ENCODE data around the gene LILRA1.

LILRA1 gene

DNA sequence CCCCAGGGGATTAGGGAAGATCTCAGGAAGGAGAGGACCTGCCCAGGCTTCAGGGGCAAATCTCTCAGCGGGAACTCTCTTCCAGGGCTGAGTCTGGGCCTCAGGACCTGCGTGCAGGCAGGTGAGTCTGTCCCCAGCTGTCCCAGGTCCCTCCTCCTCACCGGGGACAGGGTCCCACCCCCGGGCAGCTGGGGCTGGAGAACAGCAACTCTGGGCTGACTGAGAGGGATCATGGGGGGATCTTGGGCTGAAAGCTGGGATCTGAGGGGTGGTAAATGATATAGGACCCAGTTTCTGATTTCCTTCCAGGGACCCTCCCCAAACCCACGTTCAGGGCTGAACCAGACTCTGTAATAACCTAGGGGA is 14.3 kb downstream of the LILRA1 start:
- Histone ChIP-seq H3K4me3 (replicated peaks; ENCODE audit: insufficient read depth, low read length) (no peak overlapping the region), H3K27ac (replicated peaks) (no peak overlapping the region), H3K27me3 (ENCODE audit: insufficient read depth, poor library complexity, severe bottlenecking) (no peaks in the 10 kb centered on the region)
- DNase-seq (ENCODE audit: low read depth in 1 of 2, low spot score in 1 of 2): no peak
- TF ChIP-seq REST (IDR thresholded peaks at IDR 0.05; ENCODE audit: insufficient replicate concordance, low read depth) (no peak), CTCF (IDR thresholded peaks at IDR 0.05; ENCODE audit: insufficient read depth, low read length) (no peak), GABPA (IDR thresholded peaks at IDR 0.05; ENCODE audit: low read depth) (no peak), POLR2AphosphoS5 (IDR thresholded peaks at IDR 0.05; ENCODE audit: low read depth) (no peak), SPI1 (IDR thresholded peaks at IDR 0.05; ENCODE audit: borderline replicate concordance, low read depth) (no peak)

- Histone ChIP-seq H3K27me3 (ENCODE audit: insufficient read depth, poor library complexity, severe bottlenecking) (no peaks in the 10 kb centered on the region), H3K4me3 (replicated peaks; ENCODE audit: insufficient read depth, low read length) (no peak overlapping the region), H3K27ac (replicated peaks) (no peak overlapping the region)
- no peak for TF ChIP-seq REST (IDR thresholded peaks at IDR 0.05; ENCODE audit: insufficient replicate concordance, low read depth)
- no peak for DNase-seq (ENCODE audit: low read depth in 1 of 2, low spot score in 1 of 2)
Measured at GRCh38 chr19:54608205-54608604, 14.8 kb downstream of the LILRA1 start.

GRCh38 chr19:54608792-54609191 is 15.4 kb downstream of the LILRA1 start:
- no peak for DNase-seq (ENCODE audit: low read depth in 1 of 2, low spot score in 1 of 2)
- Histone ChIP-seq H3K4me3 (replicated peaks; ENCODE audit: insufficient read depth, low read length) (no peak overlapping the region), H3K27me3 (ENCODE audit: insufficient read depth, poor library complexity, severe bottlenecking) (no peaks in the 10 kb centered on the region), H3K27ac (replicated peaks) (no peak overlapping the region)
- TF ChIP-seq SPI1 (IDR thresholded peaks at IDR 0.05; ENCODE audit: borderline replicate concordance, low read depth) (no peak), CTCF (IDR thresholded peaks at IDR 0.05; ENCODE audit: insufficient read depth, low read length) (no peak), REST (IDR thresholded peaks at IDR 0.05; ENCODE audit: insufficient replicate concordance, low read depth) (no peak), GABPA (IDR thresholded peaks at IDR 0.05; ENCODE audit: low read depth) (no peak), POLR2AphosphoS5 (IDR thresholded peaks at IDR 0.05; ENCODE audit: low read depth) (no peak)

GRCh38 chr19:54609356-54609791 is 15.9 kb downstream of the LILRA1 start:
- Histone ChIP-seq H3K27ac (replicated peaks) (no peak overlapping the region), H3K27me3 (ENCODE audit: insufficient read depth, poor library complexity, severe bottlenecking) (no peaks in the 10 kb centered on the region), H3K4me3 (replicated peaks; ENCODE audit: insufficient read depth, low read length) (no peak overlapping the region)
- no peak for DNase-seq (ENCODE audit: low read depth in 1 of 2, low spot score in 1 of 2)
- no peak for TF ChIP-seq POLR2AphosphoS5 (IDR thresholded peaks at IDR 0.05; ENCODE audit: low read depth)
- TF ChIP-seq GABPA (IDR thresholded peaks at IDR 0.05; ENCODE audit: low read depth): no peak
- TF ChIP-seq CTCF (IDR thresholded peaks at IDR 0.05; ENCODE audit: insufficient read depth, low read length): no peak
- no peak for TF ChIP-seq REST (IDR thresholded peaks at IDR 0.05; ENCODE audit: insufficient replicate concordance, low read depth)
- no peak for TF ChIP-seq SPI1 (IDR thresholded peaks at IDR 0.05; ENCODE audit: borderline replicate concordance, low read depth)

Measured in HL-60 (cell line).